ENCODE measurements around the gene CXCL1. TPM values are rescaled to one million over a fixed set of nuclear protein-coding genes. Genes with fewer than 3 reads are reported as not detected.

The CXCL1 gene
- total RNA-seq, 1 donor = 4.7 TPM

- TF ChIP-seq CTCF (IDR thresholded peaks at IDR 0.05; ENCODE audit: extremely low read depth, low read depth, low read length) = no peak
- no peaks in the 10 kb centered on the region for H4K20me1 ChIP-seq (ENCODE audit: insufficient read depth, low read length)
- no peaks in the 10 kb centered on the region for H3K79me2 ChIP-seq (ENCODE audit: insufficient read depth, low read length)
- H3K4me3 ChIP-seq (ENCODE audit: insufficient read depth, low read length) = no peak overlapping the region
- peaks cover 3% of the 10 kb centered on the region for H3K4me1 ChIP-seq (ENCODE audit: insufficient read depth, low read length)
- no peaks in the 10 kb centered on the region for H3K27me3 ChIP-seq (ENCODE audit: insufficient read depth, low read length)
- H3K36me3 ChIP-seq (ENCODE audit: insufficient read depth, low read length) = no peaks in the 10 kb centered on the region
- H3K9me3 ChIP-seq (ENCODE audit: low read depth, low read length) = no peaks in the 10 kb centered on the region
- no peak overlapping the region for H2AFZ ChIP-seq (ENCODE audit: low read length)
- no peak overlapping the region for H3K27ac ChIP-seq (ENCODE audit: low read depth, low read length)
- no peak for DNase-seq (ENCODE audit: insufficient read length, low spot score, missing footprints)
- H3K4me2 ChIP-seq (ENCODE audit: insufficient read depth, low read length) = no peak overlapping the region
Measured at GRCh38 chr4:73823760-73824159, 45.4 kb upstream of the CXCL1 start.

GRCh38 chr4:73828956-73829355, 40.2 kb upstream of the CXCL1 start:
- Histone ChIP-seq H3K4me1 (ENCODE audit: insufficient read depth, low read length) (peaks cover 22% of the 10 kb centered on the region), H3K4me3 (ENCODE audit: insufficient read depth, low read length) (no peak overlapping the region), H3K27ac (ENCODE audit: low read depth, low read length) (no peak overlapping the region), H3K27me3 (ENCODE audit: insufficient read depth, low read length) (no peaks in the 10 kb centered on the region), H3K4me2 (ENCODE audit: insufficient read depth, low read length) (no peak overlapping the region), H3K9me3 (ENCODE audit: low read depth, low read length) (no peaks in the 10 kb centered on the region), H2AFZ (ENCODE audit: low read length) (no peak overlapping the region), H4K20me1 (ENCODE audit: insufficient read depth, low read length) (no peaks in the 10 kb centered on the region), H3K36me3 (ENCODE audit: insufficient read depth, low read length) (no peaks in the 10 kb centered on the region), H3K79me2 (ENCODE audit: insufficient read depth, low read length) (no peaks in the 10 kb centered on the region)
- TF ChIP-seq CTCF (IDR thresholded peaks at IDR 0.05; ENCODE audit: extremely low read depth, low read depth, low read length) = no peak
- DNase-seq (ENCODE audit: insufficient read length, low spot score, missing footprints) = no peak

- H2AFZ ChIP-seq (ENCODE audit: low read length) = no peak overlapping the region
- H3K9me3 ChIP-seq (ENCODE audit: low read depth, low read length) = no peaks in the 10 kb centered on the region
- no peak overlapping the region for H3K4me2 ChIP-seq (ENCODE audit: insufficient read depth, low read length)
- H3K27ac ChIP-seq (ENCODE audit: low read depth, low read length) = no peak overlapping the region
- DNase-seq (ENCODE audit: insufficient read length, low spot score, missing footprints) = peak; percentile 54
- no peaks in the 10 kb centered on the region for H3K79me2 ChIP-seq (ENCODE audit: insufficient read depth, low read length)
- H3K27me3 ChIP-seq (ENCODE audit: insufficient read depth, low read length) = no peaks in the 10 kb centered on the region
- no peaks in the 10 kb centered on the region for H3K36me3 ChIP-seq (ENCODE audit: insufficient read depth, low read length)
- H3K4me1 ChIP-seq (ENCODE audit: insufficient read depth, low read length) = peaks cover 22% of the 10 kb centered on the region
- H3K4me3 ChIP-seq (ENCODE audit: insufficient read depth, low read length) = no peak overlapping the region
- H4K20me1 ChIP-seq (ENCODE audit: insufficient read depth, low read length) = no peaks in the 10 kb centered on the region
- no peak for TF ChIP-seq CTCF (IDR thresholded peaks at IDR 0.05; ENCODE audit: extremely low read depth, low read depth, low read length)
Measured at GRCh38 chr4:73831569-73831968, 37.6 kb upstream of the CXCL1 start.

DNA sequence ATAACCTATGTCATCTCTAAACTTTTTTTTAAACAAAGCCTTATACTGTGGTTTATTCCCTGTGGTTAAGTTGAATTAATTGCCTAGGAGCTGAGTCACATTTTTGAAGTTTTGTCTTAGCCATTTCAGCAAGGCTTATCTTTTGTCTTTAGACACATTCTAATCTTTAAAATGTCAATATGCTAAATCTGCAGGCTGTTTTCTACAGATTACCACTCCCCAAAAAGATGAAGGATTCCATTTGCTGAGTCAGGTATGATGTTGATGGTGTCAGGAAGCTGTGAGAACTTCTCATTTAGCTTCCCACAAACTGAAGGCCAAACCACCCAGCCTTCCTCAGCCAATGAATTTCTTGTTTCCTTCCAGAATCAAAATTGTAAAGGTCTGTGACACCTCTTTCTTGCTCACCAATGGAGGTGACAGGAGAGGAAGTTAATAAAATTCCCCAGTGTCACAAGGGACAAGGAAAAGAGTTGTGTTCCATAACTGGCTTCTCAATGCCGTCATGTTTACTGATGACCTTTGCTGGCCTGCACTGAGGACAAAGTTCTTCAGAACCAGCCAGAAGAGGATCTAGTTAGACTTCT, 36.4 kb upstream of the CXCL1 start:
- H3K4me3 ChIP-seq (ENCODE audit: insufficient read depth, low read length) = no peak overlapping the region
- no peaks in the 10 kb centered on the region for H3K36me3 ChIP-seq (ENCODE audit: insufficient read depth, low read length)
- H2AFZ ChIP-seq (ENCODE audit: low read length) = no peak overlapping the region
- peak overlapping the region; percentile 59 for H3K27ac ChIP-seq (ENCODE audit: low read depth, low read length)
- H4K20me1 ChIP-seq (ENCODE audit: insufficient read depth, low read length) = no peaks in the 10 kb centered on the region
- peaks cover 32% of the 10 kb centered on the region for H3K4me1 ChIP-seq (ENCODE audit: insufficient read depth, low read length)
- no peak for DNase-seq (ENCODE audit: insufficient read length, low spot score, missing footprints)
- H3K27me3 ChIP-seq (ENCODE audit: insufficient read depth, low read length) = no peaks in the 10 kb centered on the region
- H3K79me2 ChIP-seq (ENCODE audit: insufficient read depth, low read length) = no peaks in the 10 kb centered on the region
- H3K9me3 ChIP-seq (ENCODE audit: low read depth, low read length) = no peaks in the 10 kb centered on the region
- no peak overlapping the region for H3K4me2 ChIP-seq (ENCODE audit: insufficient read depth, low read length)
- no peak for TF ChIP-seq CTCF (IDR thresholded peaks at IDR 0.05; ENCODE audit: extremely low read depth, low read depth, low read length)

Data from osteoblast (primary cell).